HL-60 (cell line): ENCODE measurements around the gene EFCAB6.

ENCODE experiments used
- CTCF ChIP-seq: IDR thresholded peaks from one replicate; pipeline ENCODE4 v1.5.1; 2011; ENCODE audit warnings: low read length, control low read depth, inconsistent platforms; ENCODE audit not compliant: insufficient read depth
- GABPA ChIP-seq: IDR thresholded peaks from 2 replicates; pipeline ENCODE4 v1.6.1; 2012; ENCODE audit warnings: low read depth
- POLR2AphosphoS5 ChIP-seq: IDR thresholded peaks from 2 replicates; pipeline ENCODE4 v1.6.1; 2012; ENCODE audit warnings: low read depth
- REST ChIP-seq: IDR thresholded peaks from 2 replicates; pipeline ENCODE4 v1.6.1; 2012; ENCODE audit warnings: low read depth; ENCODE audit not compliant: insufficient replicate concordance
- SPI1 ChIP-seq: IDR thresholded peaks from 2 replicates; pipeline ENCODE4 v1.6.1; 2012; ENCODE audit warnings: low read depth, mild to moderate bottlenecking, borderline replicate concordance

- TF ChIP-seq CTCF (no peak), POLR2AphosphoS5 (no peak), REST (no peak), SPI1 (no peak), GABPA (no peak)
Measured at GRCh38 chr22:43550024-43550620, 262.0 kb downstream of the EFCAB6 start.
